Uterus (tissue), 4 donors: Measurements from ENCODE around the gene CCSER1. TPM values are rescaled to one million over a fixed set of nuclear protein-coding genes. Genes with fewer than 3 reads are reported as not detected.

Experiments
- DNase-seq, 2 donors: peaks; one replicate each; pipeline ENCODE4 v3.0.0-alpha.2; 2019 to 2020
- H3K27ac ChIP-seq, 2 donors: fragments of 200-600 bp; sonication (generic); 1 replicate in 1 of 2; 2 replicates in 1 of 2; pipeline ENCODE4 v1.5.1; 2016 to 2018
- H3K27me3 ChIP-seq, 2 donors: fragments of 200-600 bp; sonication (generic); one replicate each; pipeline ENCODE4 v1.5.1; 2018 to 2019; ENCODE audit warnings: control low read depth in 1 of 2
- H3K36me3 ChIP-seq, 2 donors: fragments of 200-600 bp; sonication (generic); one replicate each; pipeline ENCODE4 v1.5.1; 2019; ENCODE audit warnings: control low read depth in 1 of 2
- H3K4me1 ChIP-seq, 2 donors: fragments of 200-600 bp; sonication (generic); one replicate each; pipeline ENCODE4 v1.5.1; 2018 to 2019; ENCODE audit warnings: control low read depth in 1 of 2
- H3K4me3 ChIP-seq, 2 donors: fragments of 200-600 bp; sonication (generic); 1 replicate in 1 of 2; 2 replicates in 1 of 2; pipeline ENCODE4 v1.5.1; 2018 to 2019; ENCODE audit warnings: mild to moderate bottlenecking in 1 of 2
- H3K9me3 ChIP-seq, 2 donors: fragments of 200-600 bp; sonication (generic); one replicate each; pipeline ENCODE4 v1.5.1; 2019; ENCODE audit warnings: control low read depth in 1 of 2
- POLR2A ChIP-seq, 2 donors: fragments of 450-650 bp; IDR thresholded peaks; one replicate each; pipeline ENCODE4 v1.6.1; 2016; ENCODE audit warnings: antibody characterized with exemption in 2 of 2, mild to moderate bottlenecking in 1 of 2, moderate library complexity in 1 of 2
- intact Hi-C: fragments of 100-400 bp; cut with DNase I; formaldehyde crosslinking; loops from one replicate; pipeline ENCODE4 v1.15.1; 2023; ENCODE audit warnings: low total_unique reads
- total RNA-seq, 4 donors: library from RNA; depleted of rRNA in 3 of 4; stranded (reverse); fragments of >200 nt in 3 of 4; gene quantifications; one replicate each; pipeline versions ENCODE4 v1.1.0 to v1.2.4, GENCODE V29; 2014 to 2023
- TF ChIP-seq, protein P1 (sequence below), 4 experiments: fragments of 200-600 bp in 2 of 4; fragments of 450-650 bp in 2 of 4; sonication (generic) in 2 of 4; IDR thresholded peaks; one replicate each; pipeline ENCODE4 v1.5.1; 2016 to 2019; ENCODE audit warnings: antibody characterized with exemption in 4 of 4, mild to moderate bottlenecking in 2 of 4, moderate library complexity in 1 of 4
- donor health status: DM: yes; HTN: yes; CAD: no.

Gene CCSER1
- total RNA-seq, 4 donors from 2014 or later: 2.8 to 54.7 (median 11.9) TPM

DNA sequence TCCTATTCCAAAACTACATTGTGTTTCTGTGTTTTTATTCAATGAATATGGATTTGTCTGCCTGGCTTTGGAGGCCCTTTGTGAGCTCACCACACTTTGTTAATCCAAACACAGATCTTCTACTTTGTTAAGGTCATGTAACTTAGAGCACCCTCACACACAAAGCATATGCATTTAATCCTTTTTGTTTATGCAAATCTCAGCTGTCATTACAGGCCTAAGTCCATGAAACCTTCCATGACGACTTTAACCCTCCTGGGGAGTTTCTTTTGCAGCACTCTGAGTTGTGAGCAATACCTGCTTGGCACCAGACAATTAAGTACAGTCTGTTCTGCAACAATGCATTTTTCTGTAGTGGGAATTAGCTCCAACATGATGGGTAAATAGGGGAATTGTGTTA is 14.9 kb downstream of the CCSER1 start:
- no peak for TF ChIP-seq POLR2A (IDR thresholded peaks at IDR 0.05)
- TF ChIP-seq, protein P1, sequence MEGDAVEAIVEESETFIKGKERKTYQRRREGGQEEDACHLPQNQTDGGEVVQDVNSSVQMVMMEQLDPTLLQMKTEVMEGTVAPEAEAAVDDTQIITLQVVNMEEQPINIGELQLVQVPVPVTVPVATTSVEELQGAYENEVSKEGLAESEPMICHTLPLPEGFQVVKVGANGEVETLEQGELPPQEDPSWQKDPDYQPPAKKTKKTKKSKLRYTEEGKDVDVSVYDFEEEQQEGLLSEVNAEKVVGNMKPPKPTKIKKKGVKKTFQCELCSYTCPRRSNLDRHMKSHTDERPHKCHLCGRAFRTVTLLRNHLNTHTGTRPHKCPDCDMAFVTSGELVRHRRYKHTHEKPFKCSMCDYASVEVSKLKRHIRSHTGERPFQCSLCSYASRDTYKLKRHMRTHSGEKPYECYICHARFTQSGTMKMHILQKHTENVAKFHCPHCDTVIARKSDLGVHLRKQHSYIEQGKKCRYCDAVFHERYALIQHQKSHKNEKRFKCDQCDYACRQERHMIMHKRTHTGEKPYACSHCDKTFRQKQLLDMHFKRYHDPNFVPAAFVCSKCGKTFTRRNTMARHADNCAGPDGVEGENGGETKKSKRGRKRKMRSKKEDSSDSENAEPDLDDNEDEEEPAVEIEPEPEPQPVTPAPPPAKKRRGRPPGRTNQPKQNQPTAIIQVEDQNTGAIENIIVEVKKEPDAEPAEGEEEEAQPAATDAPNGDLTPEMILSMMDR (IDR thresholded peaks at IDR 0.05): no peak
- Histone ChIP-seq H3K4me1 (no peaks in the 10 kb centered on the region), H3K27me3 (no peaks in the 10 kb centered on the region), H3K4me3 (no peak overlapping the region), H3K9me3 (no peaks in the 10 kb centered on the region), H3K27ac (no peak overlapping the region), H3K36me3 (no peaks in the 10 kb centered on the region)
- intact Hi-C loops: no loop called here
- no peak for DNase-seq

DNA sequence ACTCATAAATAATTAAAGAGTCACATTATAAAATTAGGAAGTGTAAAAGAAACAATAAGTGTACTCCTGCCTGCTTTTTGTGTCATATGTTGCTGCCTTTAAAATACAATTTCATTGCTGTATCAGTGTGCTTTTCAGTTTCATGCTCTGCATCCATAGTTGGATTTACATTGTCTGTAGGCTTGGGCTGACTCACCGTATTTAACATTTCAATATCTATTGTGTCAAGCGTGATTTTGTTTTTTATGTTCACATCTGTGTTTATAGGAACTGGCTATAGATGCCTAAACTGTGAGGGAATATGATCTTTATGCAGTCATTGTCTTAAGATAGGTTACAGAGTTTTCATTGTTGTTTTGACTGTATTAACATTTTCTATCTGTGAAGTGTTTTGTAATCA is 18.1 kb downstream of the CCSER1 start:
- Histone ChIP-seq H3K27ac (no peak overlapping the region), H3K4me3 (no peak overlapping the region), H3K9me3 (no peaks in the 10 kb centered on the region), H3K27me3 (no peaks in the 10 kb centered on the region), H3K36me3 (no peaks in the 10 kb centered on the region), H3K4me1 (no peaks in the 10 kb centered on the region)
- DNase-seq: no peak
- no peak for TF ChIP-seq POLR2A (IDR thresholded peaks at IDR 0.05)
- TF ChIP-seq, protein P1 (IDR thresholded peaks at IDR 0.05): no peak
- intact Hi-C loops: no loop called here

- Histone ChIP-seq H3K9me3 (no peaks in the 10 kb centered on the region), H3K36me3 (no peaks in the 10 kb centered on the region), H3K4me1 (no peaks in the 10 kb centered on the region), H3K4me3 (no peak overlapping the region), H3K27me3 (no peaks in the 10 kb centered on the region), H3K27ac (no peak overlapping the region)
- intact Hi-C loops: no loop called here
- DNase-seq: no peak
- TF ChIP-seq POLR2A (IDR thresholded peaks at IDR 0.05): no peak
- TF ChIP-seq, protein P1 (IDR thresholded peaks at IDR 0.05): no peak
Observed at GRCh38 chr4:90146306-90146705, 19.1 kb downstream of the CCSER1 start.

GRCh38 chr4:90148574-90149148 is 21.5 kb downstream of the CCSER1 start:
- Histone ChIP-seq H3K27ac (no peak overlapping the region), H3K9me3 (no peaks in the 10 kb centered on the region), H3K36me3 (no peaks in the 10 kb centered on the region), H3K4me1 (no peaks in the 10 kb centered on the region), H3K4me3 (no peak overlapping the region), H3K27me3 (no peaks in the 10 kb centered on the region)
- no peak for TF ChIP-seq POLR2A (IDR thresholded peaks at IDR 0.05)
- TF ChIP-seq, protein P1 (IDR thresholded peaks at IDR 0.05): no peak
- intact Hi-C loops: no loop called here
- DNase-seq: no peak

GRCh38 chr4:90152024-90152423 is 24.8 kb downstream of the CCSER1 start:
- H3K27ac ChIP-seq: no peak overlapping the region
- no peak overlapping the region for H3K4me3 ChIP-seq
- H3K4me1 ChIP-seq: no peaks in the 10 kb centered on the region
- H3K9me3 ChIP-seq: no peaks in the 10 kb centered on the region
- no peak for DNase-seq
- intact Hi-C loops: no loop called here
- H3K36me3 ChIP-seq: no peaks in the 10 kb centered on the region
- no peaks in the 10 kb centered on the region for H3K27me3 ChIP-seq
- no peak for TF ChIP-seq POLR2A (IDR thresholded peaks at IDR 0.05)
- TF ChIP-seq, protein P1 (IDR thresholded peaks at IDR 0.05): no peak
